Kidney epithelial cell (primary cell): ENCODE results near the gene LYPD4. TPM values are rescaled to one million over a fixed set of nuclear protein-coding genes. Genes with fewer than 3 reads are reported as not detected.
"Not testable (repeated sequence)": the region's sequence is repeated elsewhere in the genome, so short reads cannot be mapped to it uniquely, and the experiment has no call there.

Source experiments
- DNase-seq: peaks from one replicate; pipeline ENCODE4 v3.0.0-alpha.2; 2010; ENCODE audit warnings: low read depth
- H3K27me3 ChIP-seq: 2 replicates; pipeline ENCODE4 v1.6.0; 2011; ENCODE audit warnings: low read length; ENCODE audit not compliant: control insufficient read depth, insufficient read depth
- H3K36me3 ChIP-seq: 2 replicates; pipeline ENCODE4 v1.5.1; 2011; ENCODE audit warnings: low read length; ENCODE audit not compliant: control insufficient read depth, insufficient read depth
- H3K4me3 ChIP-seq: 2 replicates; pipeline ENCODE4 v1.5.1; 2011; ENCODE audit warnings: low read depth, mild to moderate bottlenecking, control low read depth, low read length
- total RNA-seq: library from RNA; depleted of rRNA; stranded (reverse); fragments of >200 nt; gene quantifications from 2 replicates; pipeline ENCODE4 v1.2.3, GENCODE V29; 2015
- TF ChIP-seq, protein P1 (sequence below): IDR thresholded peaks from 2 replicates; pipeline ENCODE4 v1.5.1; 2011; ENCODE audit warnings: mild to moderate bottlenecking, moderate library complexity, low read length, control low read depth, inconsistent platforms; ENCODE audit not compliant: insufficient read depth, poor library complexity, severe bottlenecking

LYPD4 gene
- total RNA-seq, 1 donor from 2014 or later, result not detected

DNA sequence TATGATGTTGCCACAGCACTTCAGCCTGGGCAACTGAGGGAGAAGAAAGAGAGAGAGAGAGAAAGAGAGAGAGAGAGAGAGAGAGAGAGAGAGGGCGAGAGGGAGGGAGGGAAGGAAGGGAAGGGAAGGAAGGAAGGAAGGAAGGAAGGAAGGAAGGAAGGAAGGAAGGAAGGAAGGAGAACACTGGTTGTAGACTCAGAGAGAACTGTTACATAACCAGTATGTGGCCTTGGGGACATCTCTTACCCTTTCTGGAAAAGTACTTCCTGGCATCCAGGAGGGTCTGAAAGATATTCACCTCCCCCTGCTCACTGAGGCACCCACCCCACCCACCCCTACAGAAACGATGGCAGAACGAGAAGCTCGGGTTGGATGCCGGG is 35.8 kb upstream of the LYPD4 start:
- Histone ChIP-seq H3K27me3 (peaks cover 11% of the 10 kb centered on the region), H3K4me3 (no peak overlapping the region), H3K36me3 (no peaks in the 10 kb centered on the region)
- TF ChIP-seq, protein P1, sequence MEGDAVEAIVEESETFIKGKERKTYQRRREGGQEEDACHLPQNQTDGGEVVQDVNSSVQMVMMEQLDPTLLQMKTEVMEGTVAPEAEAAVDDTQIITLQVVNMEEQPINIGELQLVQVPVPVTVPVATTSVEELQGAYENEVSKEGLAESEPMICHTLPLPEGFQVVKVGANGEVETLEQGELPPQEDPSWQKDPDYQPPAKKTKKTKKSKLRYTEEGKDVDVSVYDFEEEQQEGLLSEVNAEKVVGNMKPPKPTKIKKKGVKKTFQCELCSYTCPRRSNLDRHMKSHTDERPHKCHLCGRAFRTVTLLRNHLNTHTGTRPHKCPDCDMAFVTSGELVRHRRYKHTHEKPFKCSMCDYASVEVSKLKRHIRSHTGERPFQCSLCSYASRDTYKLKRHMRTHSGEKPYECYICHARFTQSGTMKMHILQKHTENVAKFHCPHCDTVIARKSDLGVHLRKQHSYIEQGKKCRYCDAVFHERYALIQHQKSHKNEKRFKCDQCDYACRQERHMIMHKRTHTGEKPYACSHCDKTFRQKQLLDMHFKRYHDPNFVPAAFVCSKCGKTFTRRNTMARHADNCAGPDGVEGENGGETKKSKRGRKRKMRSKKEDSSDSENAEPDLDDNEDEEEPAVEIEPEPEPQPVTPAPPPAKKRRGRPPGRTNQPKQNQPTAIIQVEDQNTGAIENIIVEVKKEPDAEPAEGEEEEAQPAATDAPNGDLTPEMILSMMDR, result no peak
- DNase-seq, result no peak

DNA sequence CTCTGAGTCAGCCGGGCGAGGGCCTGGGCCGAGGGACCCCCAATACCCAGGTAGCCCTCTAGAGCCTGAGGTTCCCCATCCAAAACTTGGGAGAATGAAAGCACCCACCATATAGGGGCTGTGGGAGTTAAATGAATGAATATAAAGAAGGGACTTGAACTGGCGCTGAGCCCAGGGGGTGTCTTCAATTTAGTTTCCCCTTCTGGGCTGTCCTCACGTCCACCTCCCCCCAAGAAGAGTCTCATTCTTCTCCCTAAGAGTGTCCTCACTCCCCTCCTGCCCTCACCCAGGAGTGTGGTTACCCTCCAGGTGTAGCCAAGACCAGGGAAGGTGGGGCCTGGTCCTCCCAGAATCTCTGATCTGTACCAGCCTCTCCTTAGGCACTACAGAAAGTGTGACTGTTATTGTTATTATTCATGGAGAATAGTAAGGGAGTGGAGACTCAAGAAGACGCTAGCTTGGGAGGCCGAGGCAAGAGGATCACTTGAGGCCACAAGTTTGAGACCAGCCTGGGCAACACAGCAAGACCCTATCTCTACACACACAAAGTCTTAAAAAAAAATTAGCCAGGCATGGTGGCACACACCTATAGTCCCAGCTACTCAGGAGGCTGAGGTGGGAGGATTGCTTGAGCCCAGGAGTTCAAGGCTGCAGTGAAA is 35.3 kb upstream of the LYPD4 start:
- Histone ChIP-seq H3K4me3 (no peak overlapping the region), H3K36me3 (no peaks in the 10 kb centered on the region), H3K27me3 (peaks cover 11% of the 10 kb centered on the region)
- TF ChIP-seq, protein P1, result no peak
- DNase-seq, result no peak

DNA sequence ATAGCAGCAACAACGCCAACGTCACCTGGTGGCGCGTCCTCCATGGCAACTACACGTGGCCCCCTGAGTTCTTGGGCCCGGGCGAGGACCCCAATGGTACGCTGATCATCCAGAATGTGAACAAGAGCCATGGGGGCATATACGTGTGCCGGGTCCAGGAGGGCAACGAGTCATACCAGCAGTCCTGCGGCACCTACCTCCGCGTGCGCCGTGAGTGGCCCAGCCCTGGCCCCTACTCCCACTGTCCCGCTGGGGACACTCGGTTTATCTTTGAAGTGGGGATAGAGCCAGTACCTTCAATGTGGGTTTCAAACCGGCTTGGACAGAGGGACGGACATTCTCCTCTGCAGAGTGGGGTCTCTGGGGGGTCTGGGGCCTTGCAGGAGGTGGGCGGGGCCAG is 34.6 kb upstream of the LYPD4 start:
- H3K4me3 ChIP-seq, result no peak overlapping the region
- H3K36me3 ChIP-seq, result no peaks in the 10 kb centered on the region
- H3K27me3 ChIP-seq, result peaks cover 11% of the 10 kb centered on the region
- TF ChIP-seq, protein P1, result no peak
- DNase-seq, result no peak

GRCh38 chr19:41877916-41878905 is 33.7 kb upstream of the LYPD4 start:
- no peaks in the 10 kb centered on the region for H3K36me3 ChIP-seq
- H3K27me3 ChIP-seq, result peaks cover 11% of the 10 kb centered on the region
- H3K4me3 ChIP-seq, result no peak overlapping the region
- TF ChIP-seq, protein P1, result no peak
- no peak for DNase-seq

DNA sequence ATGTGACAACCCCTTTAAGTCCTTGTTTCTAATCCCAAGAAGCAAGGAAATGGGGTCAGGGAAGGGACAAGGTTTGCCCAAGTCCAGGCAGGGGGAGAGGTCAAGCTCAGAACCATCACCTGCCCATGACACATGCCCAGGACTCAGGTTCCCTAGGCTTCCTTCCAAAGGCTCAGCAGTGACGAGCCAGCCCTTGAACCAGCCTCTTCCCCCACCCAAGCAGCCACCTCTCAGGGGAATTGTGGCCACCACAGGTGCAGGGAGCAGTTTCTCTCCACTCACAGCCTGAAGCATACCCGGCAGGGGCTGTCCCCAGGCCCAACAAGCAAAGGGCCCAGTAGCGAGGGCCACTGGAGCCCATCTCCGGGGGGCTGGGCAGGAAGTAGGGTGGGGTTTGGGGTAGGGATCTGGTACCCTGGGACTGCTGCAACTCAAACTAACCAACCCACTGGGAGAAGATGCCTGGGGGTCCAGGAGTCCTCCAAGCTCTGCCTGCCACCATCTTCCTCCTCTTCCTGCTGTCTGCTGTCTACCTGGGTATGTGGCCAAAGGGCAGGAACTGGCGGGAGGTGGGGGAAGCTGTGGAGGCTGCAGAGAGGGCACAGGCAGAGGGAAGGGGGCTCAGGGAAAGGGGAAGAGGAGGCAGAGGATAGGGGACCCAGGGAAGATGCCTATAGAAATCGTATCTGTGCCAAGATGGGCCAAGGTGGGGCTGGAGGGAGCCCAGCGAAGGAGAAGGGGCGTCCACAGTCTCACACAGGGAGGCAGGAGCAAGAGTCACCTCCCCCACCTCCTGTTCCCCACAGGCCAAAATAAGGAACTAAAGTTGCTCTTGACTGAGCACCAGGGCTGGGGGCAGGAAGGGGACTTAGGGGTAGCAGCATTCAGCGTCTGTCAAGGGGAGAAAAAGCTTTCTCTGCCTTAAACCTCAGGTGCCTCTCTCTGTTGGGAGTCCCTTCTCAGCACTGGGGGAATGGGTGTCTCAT is 32.7 kb upstream of the LYPD4 start, which contains the start of gene CD79A:
CD79A (plus strand) TSS at position 433 of the 986 bp plus-strand sequence; CDS start at position 459, 26 bp downstream.
- H3K4me3 ChIP-seq, result no peak within 1 kb of the TSS
- H3K36me3 ChIP-seq, result no peaks in the 10 kb centered on the region
- no peak for DNase-seq
- TF ChIP-seq, protein P1, result no peak
- peaks cover 11% of the 10 kb centered on the region for H3K27me3 ChIP-seq

GRCh38 chr19:41875973-41876372 is 31.5 kb upstream of the LYPD4 start:
- H3K27me3 ChIP-seq, result peaks cover 11% of the 10 kb centered on the region
- H3K36me3 ChIP-seq, H3K4me3 ChIP-seq, DNase-seq: not testable (repeated sequence)
